ENCODE data around the gene RSPH6A.

DNA sequence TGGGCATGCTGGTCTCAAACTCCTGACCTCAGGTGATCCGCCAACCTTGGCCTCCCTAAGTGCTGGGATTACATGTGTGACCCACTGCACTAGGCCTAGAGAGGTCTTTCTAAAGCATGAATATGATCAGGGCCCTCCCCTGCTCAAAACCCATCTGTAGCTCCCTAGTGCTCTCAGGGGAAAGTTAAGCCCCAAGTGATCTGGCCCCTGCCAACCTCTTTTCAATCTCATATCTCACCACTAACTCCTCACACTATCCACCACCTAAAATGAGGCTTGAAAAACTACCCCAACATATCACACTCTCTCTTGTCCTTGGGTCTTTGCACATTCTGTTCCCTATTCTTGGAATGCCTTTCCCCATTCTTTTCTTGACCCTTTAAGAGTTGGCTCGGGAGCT is 20.5 kb downstream of the RSPH6A start:
- TF ChIP-seq POLR2AphosphoS5 (IDR thresholded peaks at IDR 0.05) = no peak
- TF ChIP-seq, protein P1, sequence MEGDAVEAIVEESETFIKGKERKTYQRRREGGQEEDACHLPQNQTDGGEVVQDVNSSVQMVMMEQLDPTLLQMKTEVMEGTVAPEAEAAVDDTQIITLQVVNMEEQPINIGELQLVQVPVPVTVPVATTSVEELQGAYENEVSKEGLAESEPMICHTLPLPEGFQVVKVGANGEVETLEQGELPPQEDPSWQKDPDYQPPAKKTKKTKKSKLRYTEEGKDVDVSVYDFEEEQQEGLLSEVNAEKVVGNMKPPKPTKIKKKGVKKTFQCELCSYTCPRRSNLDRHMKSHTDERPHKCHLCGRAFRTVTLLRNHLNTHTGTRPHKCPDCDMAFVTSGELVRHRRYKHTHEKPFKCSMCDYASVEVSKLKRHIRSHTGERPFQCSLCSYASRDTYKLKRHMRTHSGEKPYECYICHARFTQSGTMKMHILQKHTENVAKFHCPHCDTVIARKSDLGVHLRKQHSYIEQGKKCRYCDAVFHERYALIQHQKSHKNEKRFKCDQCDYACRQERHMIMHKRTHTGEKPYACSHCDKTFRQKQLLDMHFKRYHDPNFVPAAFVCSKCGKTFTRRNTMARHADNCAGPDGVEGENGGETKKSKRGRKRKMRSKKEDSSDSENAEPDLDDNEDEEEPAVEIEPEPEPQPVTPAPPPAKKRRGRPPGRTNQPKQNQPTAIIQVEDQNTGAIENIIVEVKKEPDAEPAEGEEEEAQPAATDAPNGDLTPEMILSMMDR (IDR thresholded peaks at IDR 0.05) = no peak

Data from gastroesophageal sphincter (tissue), 3 donors.